Measurements from ENCODE around the gene LMTK2. TPM values are rescaled to one million over a fixed set of nuclear protein-coding genes. Genes with fewer than 3 reads are reported as not detected.

Gene LMTK2
- total RNA-seq = 7.6 and 8.7 TPM in 2 replicates

GRCh38 chr7:98106647-98107312 lies at the start of gene LMTK2:
TSS of gene LMTK2 (plus strand) at chr7:98106862. CDS start at chr7:98107178, 316 bp downstream.

GRCh38 chr7:98211221-98211675 lies 104.6 kb downstream of the LMTK2 start, which contains the start of gene BHLHA15:
TSS of gene BHLHA15 (plus strand) at chr7:98211439. CDS start at chr7:98212310, 871 bp downstream.

GRCh38 chr7:98251601-98252424 lies 145.2 kb downstream of the LMTK2 start, which contains the start of gene TECPR1:
TSS of gene TECPR1 (minus strand) at chr7:98252232. CDS start at chr7:98246146, 6,086 bp downstream.

Other genes with a start within 250 kb of the LMTK2 start
- gene ASNS, start 234.5 kb upstream of the LMTK2 start, total RNA-seq = 2.6 and 2.8 TPM in 2 replicates
- not detected in 2 replicates for gene OCM2, start 116.7 kb upstream of the LMTK2 start, total RNA-seq
- gene BHLHA15, start 104.6 kb downstream of the LMTK2 start, total RNA-seq = 0.77 and 0.87 TPM in 2 replicates
- gene TECPR1, start 145.4 kb downstream of the LMTK2 start, total RNA-seq = 52.3 and 69.5 TPM in 2 replicates
- gene BRI3, start 174.8 kb downstream of the LMTK2 start, total RNA-seq = 45.9 and 57.3 TPM in 2 replicates